Osteoblast (primary cell): Measurements from ENCODE around the gene F2R. TPM values are rescaled to one million over a fixed set of nuclear protein-coding genes. Genes with fewer than 3 reads are reported as not detected.

Experiments
- DNase-seq: peaks from one replicate; pipeline ENCODE4 v3.0.0; 2011; ENCODE audit warnings: low spot score, mixed read lengths; ENCODE audit not compliant: insufficient read length; ENCODE audit errors: missing footprints
- H2AFZ ChIP-seq: 2 replicates; pipeline ENCODE4 v1.6.0; 2011; ENCODE audit warnings: mild to moderate bottlenecking, low read length
- H3K27ac ChIP-seq: 2 replicates; pipeline ENCODE4 v1.5.1; 2011; ENCODE audit warnings: mild to moderate bottlenecking, low read depth, low read length, moderate library complexity
- H3K27me3 ChIP-seq: 2 replicates; pipeline ENCODE4 v1.6.0; 2012; ENCODE audit warnings: mild to moderate bottlenecking, control low read depth, inconsistent platforms, low read length, moderate library complexity; ENCODE audit not compliant: insufficient read depth
- H3K36me3 ChIP-seq: 2 replicates; pipeline ENCODE4 v1.5.1; 2011; ENCODE audit warnings: mild to moderate bottlenecking, low read length, control low read depth, moderate library complexity; ENCODE audit not compliant: insufficient read depth
- H3K4me1 ChIP-seq: 2 replicates; pipeline ENCODE4 v1.5.1; 2011; ENCODE audit warnings: mild to moderate bottlenecking, low read length, control low read depth, moderate library complexity; ENCODE audit not compliant: insufficient read depth
- H3K4me2 ChIP-seq: 2 replicates; pipeline ENCODE4 v1.6.0; 2011; ENCODE audit warnings: mild to moderate bottlenecking, low read length; ENCODE audit not compliant: insufficient read depth
- H3K4me3 ChIP-seq: fragments of 200-600 bp; sonication (generic); 3 replicates; pipeline ENCODE4 v1.5.1; 2012; ENCODE audit warnings: mild to moderate bottlenecking, low read length, inconsistent platforms; ENCODE audit not compliant: insufficient read depth
- H3K79me2 ChIP-seq: 2 replicates; pipeline ENCODE4 v1.6.0; 2012; ENCODE audit warnings: mild to moderate bottlenecking, low read length, control low read depth, inconsistent platforms; ENCODE audit not compliant: insufficient read depth
- H3K9me3 ChIP-seq: 2 replicates; pipeline ENCODE4 v1.5.1; 2011; ENCODE audit warnings: low read depth, low read length, control low read depth
- H4K20me1 ChIP-seq: 2 replicates; pipeline ENCODE4 v1.6.0; 2012; ENCODE audit warnings: mild to moderate bottlenecking, low read length, control low read depth; ENCODE audit not compliant: insufficient read depth
- CTCF ChIP-seq: IDR thresholded peaks from 2 replicates; pipeline ENCODE4 v1.5.1; 2011; ENCODE audit warnings: mild to moderate bottlenecking, low read depth, low read length, moderate library complexity; ENCODE audit errors: extremely low read depth
- total RNA-seq: library from RNA; depleted of rRNA; stranded (reverse); fragments of >200 nt; gene quantifications from 2 replicates; pipeline ENCODE4 v1.2.3, GENCODE V29; 2012

F2R gene
- total RNA-seq, 1 donor, result 38.7 TPM

- no peak overlapping the region for H3K4me2 ChIP-seq
- no peaks in the 10 kb centered on the region for H3K9me3 ChIP-seq
- no peak overlapping the region for H3K27ac ChIP-seq
- no peak for TF ChIP-seq CTCF
- no peaks in the 10 kb centered on the region for H3K36me3 ChIP-seq
- H3K79me2 ChIP-seq, result no peaks in the 10 kb centered on the region
- DNase-seq, result no peak
- H3K27me3 ChIP-seq, result no peaks in the 10 kb centered on the region
- peaks cover 39% of the 10 kb centered on the region for H3K4me1 ChIP-seq
- H3K4me3 ChIP-seq, result no peak overlapping the region
- no peaks in the 10 kb centered on the region for H4K20me1 ChIP-seq
- no peak overlapping the region for H2AFZ ChIP-seq
These were observed 22.8 kb upstream of the F2R start for GRCh38 chr5:76693141-76693540.

DNA sequence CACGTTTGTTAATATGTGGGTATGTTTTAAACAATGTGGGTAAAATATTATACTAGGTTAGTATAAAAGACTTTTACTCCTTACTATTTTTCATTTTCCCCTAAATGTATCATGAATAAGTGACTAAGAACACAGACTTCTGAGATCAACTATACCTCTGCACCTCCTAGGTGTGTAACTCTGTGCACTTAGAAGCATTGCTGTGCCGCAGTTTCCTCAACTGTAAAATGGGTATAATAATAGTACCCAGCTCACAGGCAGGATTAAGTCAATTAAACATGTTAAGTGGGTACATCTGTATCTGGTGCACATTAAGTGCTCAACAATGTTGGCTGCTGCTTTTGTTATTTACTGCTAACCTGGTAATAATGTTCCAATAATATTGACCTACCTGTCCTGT lies 21.6 kb upstream of the F2R start:
- no peaks in the 10 kb centered on the region for H3K36me3 ChIP-seq
- H3K4me3 ChIP-seq, result no peak overlapping the region
- peaks cover 27% of the 10 kb centered on the region for H3K4me1 ChIP-seq
- no peaks in the 10 kb centered on the region for H3K27me3 ChIP-seq
- H4K20me1 ChIP-seq, result no peaks in the 10 kb centered on the region
- TF ChIP-seq CTCF, result no peak
- no peak overlapping the region for H3K4me2 ChIP-seq
- no peak overlapping the region for H3K27ac ChIP-seq
- H2AFZ ChIP-seq, result no peak overlapping the region
- no peaks in the 10 kb centered on the region for H3K9me3 ChIP-seq
- H3K79me2 ChIP-seq, result no peaks in the 10 kb centered on the region
- no peak for DNase-seq

- Histone ChIP-seq H3K79me2 (no peaks in the 10 kb centered on the region), H3K4me1 (peaks cover 17% of the 10 kb centered on the region), H4K20me1 (no peaks in the 10 kb centered on the region), H3K36me3 (no peaks in the 10 kb centered on the region), H3K27ac (no peak overlapping the region), H3K9me3 (no peaks in the 10 kb centered on the region), H3K4me2 (no peak overlapping the region), H2AFZ (no peak overlapping the region), H3K4me3 (no peak overlapping the region), H3K27me3 (no peaks in the 10 kb centered on the region)
- DNase-seq, result no peak
- TF ChIP-seq CTCF, result no peak
These were observed 20.6 kb upstream of the F2R start for GRCh38 chr5:76695346-76695745.

- H3K79me2 ChIP-seq, result no peaks in the 10 kb centered on the region
- TF ChIP-seq CTCF, result no peak
- no peaks in the 10 kb centered on the region for H3K9me3 ChIP-seq
- no peak for DNase-seq
- H3K4me2 ChIP-seq, result no peak overlapping the region
- no peaks in the 10 kb centered on the region for H3K27me3 ChIP-seq
- H2AFZ ChIP-seq, result no peak overlapping the region
- no peaks in the 10 kb centered on the region for H3K36me3 ChIP-seq
- H4K20me1 ChIP-seq, result no peaks in the 10 kb centered on the region
- no peak overlapping the region for H3K4me3 ChIP-seq
- peaks cover 12% of the 10 kb centered on the region for H3K4me1 ChIP-seq
- no peak overlapping the region for H3K27ac ChIP-seq
These were observed 19.7 kb upstream of the F2R start for GRCh38 chr5:76696251-76696650.
